Endodermal cell (in vitro differentiated cells): ENCODE measurements around the gene MAP3K2. TPM values are rescaled to one million over a fixed set of nuclear protein-coding genes. Genes with fewer than 3 reads are reported as not detected.

Source experiments
- DNase-seq: peaks from one replicate; pipeline ENCODE4 v3.0.0-alpha.2; 2017
- H3K27ac ChIP-seq: 2 replicates; pipeline ENCODE4 v1.5.1; 2013; ENCODE audit warnings: mild to moderate bottlenecking, low read depth, low read length, moderate library complexity
- H3K27me3 ChIP-seq: 2 replicates; pipeline ENCODE4 v1.6.1; 2013; ENCODE audit warnings: mild to moderate bottlenecking, low read length, moderate library complexity; ENCODE audit not compliant: insufficient read depth, control insufficient read depth, poor library complexity, severe bottlenecking
- H3K36me3 ChIP-seq: 2 replicates; pipeline ENCODE4 v1.7.0; 2013; ENCODE audit warnings: mild to moderate bottlenecking, low read length, moderate library complexity; ENCODE audit not compliant: control insufficient read depth, insufficient read depth
- H3K4me1 ChIP-seq: one replicate; pipeline ENCODE4 v1.7.0; 2013; ENCODE audit warnings: low read length; ENCODE audit not compliant: control insufficient read depth, insufficient read depth
- H3K4me3 ChIP-seq: 2 replicates; pipeline ENCODE4 v1.5.1; 2013; ENCODE audit warnings: mild to moderate bottlenecking, low read length, moderate library complexity
- H3K9ac ChIP-seq: 2 replicates; pipeline ENCODE4 v1.6.1; 2013; ENCODE audit warnings: mild to moderate bottlenecking, low read length, moderate library complexity; ENCODE audit not compliant: poor library complexity, severe bottlenecking; ENCODE audit errors: extremely low read depth
- H3K9me3 ChIP-seq: 2 replicates; pipeline ENCODE4 v1.6.1; 2013; ENCODE audit warnings: mild to moderate bottlenecking, low read length, moderate library complexity; ENCODE audit not compliant: control insufficient read depth
- H3K27ac Mint-ChIP-seq: 2 replicates; pipeline ENCODE4 v1.8.0; 2020; ENCODE audit warnings: mixed read lengths
- H3K27me3 Mint-ChIP-seq: 2 replicates; pipeline ENCODE4 v1.8.0; 2021; ENCODE audit warnings: mild to moderate bottlenecking, mixed read lengths; ENCODE audit not compliant: insufficient read depth
- H3K36me3 Mint-ChIP-seq: 2 replicates; pipeline ENCODE4 v1.8.0; 2020; ENCODE audit warnings: low read depth, mixed read lengths
- H3K4me1 Mint-ChIP-seq: 2 replicates; pipeline ENCODE4 v1.8.0; 2020; ENCODE audit warnings: mixed read lengths
- H3K4me3 Mint-ChIP-seq: 2 replicates; pipeline ENCODE4 v1.8.0; 2020; ENCODE audit warnings: mild to moderate bottlenecking, moderate library complexity, mixed read lengths
- H3K9me3 Mint-ChIP-seq: 2 replicates; pipeline ENCODE4 v1.8.0; 2020; ENCODE audit warnings: mild to moderate bottlenecking, mixed read lengths
- CTCF ChIP-seq: fragments of 200-600 bp; sonication (generic); conservative IDR thresholded peaks from 2 replicates; pipeline ENCODE4 v1.5.0; 2021; ENCODE audit warnings: antibody characterized with exemption, mild to moderate bottlenecking
- WGBS, 2 experiments: methylation state at CpG; one replicate each; pipeline versions ENCODE4 v1.1.5 to v1.1.7; 2013; ENCODE audit warnings: missing lambda C conversion rate in 2 of 2, mixed read lengths in 1 of 2; ENCODE audit not compliant: insufficient coverage in 1 of 2, insufficient read length in 1 of 2; 5-methylcytosine and 5-hydroxymethylcytosine counted together
- total RNA-seq, 2 donors: library from RNA; stranded (reverse); fragmentation: NEBNext Ultra II Directional in 1 of 2; extraction: Animal tissue kit (Norgen Biotek cat#: 25700) in 1 of 2; gene quantifications; 2 replicates in 1 of 2; 3 replicates in 1 of 2; pipeline ENCODE4 v1.2.1, GENCODE V29; 2021

MAP3K2 gene
- total RNA-seq, 2 donors from 2014 or later = 27.9 to 31.6 TPM

- no peaks in the 10 kb centered on the region for H3K27me3 ChIP-seq
- no peaks in the 10 kb centered on the region for H3K4me1 ChIP-seq
- no peaks in the 10 kb centered on the region for H3K27me3 Mint-ChIP-seq
- no peak overlapping the region for H3K4me3 Mint-ChIP-seq
- H3K36me3 Mint-ChIP-seq = no peaks in the 10 kb centered on the region
- H3K27ac ChIP-seq = no peak overlapping the region
- H3K9me3 ChIP-seq = no peaks in the 10 kb centered on the region
- no peak for DNase-seq
- no peak overlapping the region for H3K27ac Mint-ChIP-seq
- H3K4me3 ChIP-seq = no peak overlapping the region
- no peak overlapping the region for H3K9ac ChIP-seq
- 81 to 87% methylated on average over 9 to 14 of the region's 14 CpGs for WGBS, 2 experiments
- H3K36me3 ChIP-seq = no peaks in the 10 kb centered on the region
- no peaks in the 10 kb centered on the region for H3K4me1 Mint-ChIP-seq
- TF ChIP-seq CTCF = no peak
- H3K9me3 Mint-ChIP-seq = no peaks in the 10 kb centered on the region
These were observed 43.7 kb upstream of the MAP3K2 start for GRCh38 chr2:127431408-127432023.

GRCh38 chr2:127429844-127430425 is 42.2 kb upstream of the MAP3K2 start:
- H3K36me3 ChIP-seq = no peaks in the 10 kb centered on the region
- Mint-ChIP-seq H3K27me3 (peaks cover 5% of the 10 kb centered on the region), H3K9me3 (no peaks in the 10 kb centered on the region), H3K4me1 (no peaks in the 10 kb centered on the region), H3K4me3 (no peak overlapping the region), H3K36me3 (no peaks in the 10 kb centered on the region), H3K27ac (no peak overlapping the region)
- H3K9ac ChIP-seq = no peak overlapping the region
- no peak for DNase-seq
- no peak overlapping the region for H3K4me3 ChIP-seq
- H3K9me3 ChIP-seq = no peaks in the 10 kb centered on the region
- H3K27ac ChIP-seq = no peak overlapping the region
- TF ChIP-seq CTCF = no peak
- 89 to 96% methylated on average over 4 to 6 of the region's 7 CpGs for WGBS, 2 experiments
- peaks cover 3% of the 10 kb centered on the region for H3K27me3 ChIP-seq
- no peaks in the 10 kb centered on the region for H3K4me1 ChIP-seq

GRCh38 chr2:127429291-127429690 is 41.5 kb upstream of the MAP3K2 start:
- Histone ChIP-seq H3K4me1 (no peaks in the 10 kb centered on the region), H3K27ac (no peak overlapping the region), H3K4me3 (no peak overlapping the region), H3K36me3 (no peaks in the 10 kb centered on the region), H3K9me3 (no peaks in the 10 kb centered on the region), H3K9ac (no peak overlapping the region), H3K27me3 (peaks cover 7% of the 10 kb centered on the region)
- 94 to 96% methylated on average over 4 of the region's 4 CpGs for WGBS, 2 experiments
- no peak for DNase-seq
- no peaks in the 10 kb centered on the region for H3K4me1 Mint-ChIP-seq
- H3K27ac Mint-ChIP-seq = no peak overlapping the region
- H3K27me3 Mint-ChIP-seq = peaks cover 10% of the 10 kb centered on the region
- no peak for TF ChIP-seq CTCF
- H3K9me3 Mint-ChIP-seq = no peaks in the 10 kb centered on the region
- H3K4me3 Mint-ChIP-seq = no peak overlapping the region
- no peaks in the 10 kb centered on the region for H3K36me3 Mint-ChIP-seq
